OCI-LY3 (cell line): ENCODE results near the gene RNU5D-1.

Source experiments
- H2AFZ ChIP-seq: fragments of 200-600, 300-600 bp; shearing (Covaris generic); 2 replicates; pipeline ENCODE4 v1.6.0; 2014; ENCODE audit warnings: antibody characterized with exemption, low read depth, low read length
- H3K27ac ChIP-seq: fragments of 200-600, 300-600 bp; sonication (generic); 2 replicates; pipeline ENCODE4 v1.5.1; 2014; ENCODE audit warnings: mild to moderate bottlenecking, low read length, moderate library complexity, mixed read lengths
- H3K27me3 ChIP-seq: fragments of 200-600, 300-600 bp; sonication (generic); 2 replicates; pipeline ENCODE4 v1.6.1; 2014; ENCODE audit warnings: low read depth, low read length, mixed read lengths
- H3K36me3 ChIP-seq: fragments of 200-600, 300-600 bp; sonication (generic); replicated peaks from 2 replicates; pipeline ENCODE3; 2014; ENCODE audit warnings: low read depth, low read length, mixed read lengths
- H3K4me1 ChIP-seq: fragments of 300-600, 200-600 bp; sonication (generic); 2 replicates; pipeline ENCODE4 v1.6.1; 2014; ENCODE audit warnings: low read length, mixed read lengths
- H3K4me2 ChIP-seq: fragments of 200-600, 300-600 bp; sonication (generic); 2 replicates; pipeline ENCODE4 v1.6.1; 2014; ENCODE audit warnings: low read length, mixed read lengths
- H3K4me3 ChIP-seq: fragments of 300-600, 200-600 bp; sonication (generic); 2 replicates; pipeline ENCODE4 v1.5.1; 2014; ENCODE audit warnings: antibody characterized with exemption, mild to moderate bottlenecking, low read length, moderate library complexity
- H3K79me2 ChIP-seq: fragments of 300-600, 200-600 bp; shearing (Covaris generic); 2 replicates; pipeline ENCODE4 v1.6.1; 2014; ENCODE audit warnings: mild to moderate bottlenecking, low read length, mixed read lengths
- H3K9ac ChIP-seq: fragments of 300-600, 200-600 bp; shearing (Covaris generic); 2 replicates; pipeline ENCODE4 v1.6.0; 2014; ENCODE audit warnings: mild to moderate bottlenecking, low read length, moderate library complexity
- H3K9me3 ChIP-seq: fragments of 200-600, 300-600 bp; shearing (Covaris generic); 2 replicates; pipeline ENCODE4 v1.6.1; 2014; ENCODE audit warnings: low read length, mixed read lengths; ENCODE audit not compliant: insufficient read depth
- H4K20me1 ChIP-seq: fragments of 200-600, 300-600 bp; sonication (generic); 2 replicates; pipeline ENCODE4 v1.6.1; 2016; ENCODE audit warnings: low read length, mixed read lengths; ENCODE audit not compliant: insufficient read depth
- EZH2phosphoT487 ChIP-seq: fragments of 200-600 bp; shearing (Covaris generic); IDR thresholded peaks from 2 replicates; pipeline ENCODE4 v1.6.1; 2018; ENCODE audit warnings: antibody characterized with exemption, mixed run types, low read depth
- TF ChIP-seq, protein P1 (sequence below): fragments of 200-600, 300-600 bp; sonication (generic); IDR thresholded peaks from 2 replicates; pipeline ENCODE4 v1.5.1; 2014; ENCODE audit warnings: antibody characterized with exemption, low read length, low read depth

RNU5D-1 gene

DNA sequence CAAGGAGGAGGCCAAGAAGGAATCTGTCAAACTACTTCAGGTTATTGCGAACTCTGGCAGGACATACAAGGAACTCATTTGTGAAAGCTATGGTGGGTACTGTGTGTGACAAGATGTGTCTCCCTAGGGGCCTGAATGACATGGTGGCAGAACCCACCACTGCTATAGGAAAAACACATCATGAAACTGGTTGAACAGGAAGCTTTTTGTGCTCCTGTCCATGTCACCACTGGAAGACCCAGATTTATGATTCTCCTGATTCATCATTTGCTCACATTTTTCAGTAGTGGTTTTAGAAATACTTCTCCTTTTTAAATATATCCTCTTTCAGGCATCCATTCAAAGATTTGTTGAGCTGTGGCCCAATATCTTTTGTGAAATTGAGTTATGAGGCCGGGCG lies 32.8 kb downstream of the RNU5D-1 start:
- no peaks in the 10 kb centered on the region for H3K36me3 ChIP-seq
- no peaks in the 10 kb centered on the region for H3K79me2 ChIP-seq
- no peaks in the 10 kb centered on the region for H4K20me1 ChIP-seq
- no peaks in the 10 kb centered on the region for H3K27me3 ChIP-seq
- peak overlapping the region; percentile 20; the same call in 1 of the 2 replicates for H3K4me2 ChIP-seq
- H3K4me1 ChIP-seq, result peaks cover 32% of the 10 kb centered on the region
- H3K9me3 ChIP-seq, result no peaks in the 10 kb centered on the region
- H3K4me3 ChIP-seq, result no peak overlapping the region
- H3K27ac ChIP-seq, result no peak overlapping the region
- no peak overlapping the region for H3K9ac ChIP-seq
- TF ChIP-seq, protein P1, sequence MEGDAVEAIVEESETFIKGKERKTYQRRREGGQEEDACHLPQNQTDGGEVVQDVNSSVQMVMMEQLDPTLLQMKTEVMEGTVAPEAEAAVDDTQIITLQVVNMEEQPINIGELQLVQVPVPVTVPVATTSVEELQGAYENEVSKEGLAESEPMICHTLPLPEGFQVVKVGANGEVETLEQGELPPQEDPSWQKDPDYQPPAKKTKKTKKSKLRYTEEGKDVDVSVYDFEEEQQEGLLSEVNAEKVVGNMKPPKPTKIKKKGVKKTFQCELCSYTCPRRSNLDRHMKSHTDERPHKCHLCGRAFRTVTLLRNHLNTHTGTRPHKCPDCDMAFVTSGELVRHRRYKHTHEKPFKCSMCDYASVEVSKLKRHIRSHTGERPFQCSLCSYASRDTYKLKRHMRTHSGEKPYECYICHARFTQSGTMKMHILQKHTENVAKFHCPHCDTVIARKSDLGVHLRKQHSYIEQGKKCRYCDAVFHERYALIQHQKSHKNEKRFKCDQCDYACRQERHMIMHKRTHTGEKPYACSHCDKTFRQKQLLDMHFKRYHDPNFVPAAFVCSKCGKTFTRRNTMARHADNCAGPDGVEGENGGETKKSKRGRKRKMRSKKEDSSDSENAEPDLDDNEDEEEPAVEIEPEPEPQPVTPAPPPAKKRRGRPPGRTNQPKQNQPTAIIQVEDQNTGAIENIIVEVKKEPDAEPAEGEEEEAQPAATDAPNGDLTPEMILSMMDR, result no peak
- TF ChIP-seq EZH2phosphoT487, result no peak
- no peak overlapping the region for H2AFZ ChIP-seq

DNA sequence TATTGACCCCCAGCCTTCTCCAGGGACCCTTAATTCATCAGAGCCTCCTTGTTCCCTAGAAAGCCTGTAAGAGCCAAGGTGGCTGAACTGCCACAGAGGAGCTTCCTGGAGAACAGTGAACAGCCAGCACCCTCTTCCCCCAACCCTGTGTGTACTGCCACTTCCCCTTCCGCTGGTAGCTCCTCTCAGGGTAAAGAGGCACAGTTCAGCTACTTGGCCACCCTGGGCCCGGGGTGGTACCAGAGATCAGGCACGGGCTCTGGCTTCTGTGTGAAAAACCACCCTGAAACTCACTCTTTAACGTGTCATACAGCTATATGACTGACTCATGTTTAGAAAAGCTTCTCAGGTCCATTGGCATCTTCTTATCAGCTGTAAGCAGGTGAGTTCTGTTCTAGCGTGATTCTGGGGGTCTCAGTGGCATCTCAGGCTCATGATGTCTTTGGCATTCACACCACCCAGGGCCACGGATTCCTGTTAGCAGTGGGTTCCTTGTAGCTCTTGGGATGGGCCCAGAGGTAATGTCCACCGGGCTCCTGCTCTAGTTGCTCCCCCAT lies 34.1 kb downstream of the RNU5D-1 start:
- Histone ChIP-seq H3K4me3 (peak overlapping the region; percentile 19; the same call in 1 of the 2 replicates), H3K27me3 (no peaks in the 10 kb centered on the region), H3K27ac (peak overlapping the region; percentile 20; the same call in 1 of the 2 replicates), H2AFZ (peak overlapping the region; percentile 71), H3K36me3 (no peaks in the 10 kb centered on the region), H3K79me2 (no peaks in the 10 kb centered on the region), H3K4me1 (peaks cover 32% of the 10 kb centered on the region), H3K9ac (no peak overlapping the region), H3K4me2 (peak overlapping the region; percentile 26), H3K9me3 (no peaks in the 10 kb centered on the region), H4K20me1 (no peaks in the 10 kb centered on the region)
- no peak for TF ChIP-seq EZH2phosphoT487
- TF ChIP-seq, protein P1, result no peak

DNA sequence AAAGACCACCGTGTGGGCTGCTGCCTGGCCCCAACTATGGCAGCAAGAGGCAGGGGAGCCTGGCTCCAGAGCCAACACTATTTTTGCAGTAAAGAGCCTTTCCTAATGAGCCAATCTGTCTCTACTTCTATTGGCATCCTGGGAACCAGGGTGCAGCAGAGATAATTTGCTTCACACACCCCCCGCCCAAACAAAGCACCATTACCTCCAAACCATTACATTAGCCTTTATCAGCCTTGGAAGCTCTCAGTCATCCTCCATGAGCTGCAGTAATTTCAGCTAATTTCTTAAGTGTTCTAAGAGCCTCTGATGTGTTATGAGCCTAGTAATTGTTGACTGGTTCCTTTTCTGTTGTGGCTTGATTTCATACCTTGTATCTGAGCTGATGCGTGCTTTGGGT lies 34.9 kb downstream of the RNU5D-1 start:
- no peaks in the 10 kb centered on the region for H4K20me1 ChIP-seq
- H3K4me2 ChIP-seq, result no peak overlapping the region
- H3K27me3 ChIP-seq, result no peaks in the 10 kb centered on the region
- TF ChIP-seq, protein P1, result no peak
- TF ChIP-seq EZH2phosphoT487, result no peak
- H2AFZ ChIP-seq, result peak overlapping the region; percentile 71
- H3K27ac ChIP-seq, result no peak overlapping the region
- no peaks in the 10 kb centered on the region for H3K9me3 ChIP-seq
- no peaks in the 10 kb centered on the region for H3K36me3 ChIP-seq
- peaks cover 32% of the 10 kb centered on the region for H3K4me1 ChIP-seq
- no peak overlapping the region for H3K4me3 ChIP-seq
- H3K79me2 ChIP-seq, result no peaks in the 10 kb centered on the region
- no peak overlapping the region for H3K9ac ChIP-seq

DNA sequence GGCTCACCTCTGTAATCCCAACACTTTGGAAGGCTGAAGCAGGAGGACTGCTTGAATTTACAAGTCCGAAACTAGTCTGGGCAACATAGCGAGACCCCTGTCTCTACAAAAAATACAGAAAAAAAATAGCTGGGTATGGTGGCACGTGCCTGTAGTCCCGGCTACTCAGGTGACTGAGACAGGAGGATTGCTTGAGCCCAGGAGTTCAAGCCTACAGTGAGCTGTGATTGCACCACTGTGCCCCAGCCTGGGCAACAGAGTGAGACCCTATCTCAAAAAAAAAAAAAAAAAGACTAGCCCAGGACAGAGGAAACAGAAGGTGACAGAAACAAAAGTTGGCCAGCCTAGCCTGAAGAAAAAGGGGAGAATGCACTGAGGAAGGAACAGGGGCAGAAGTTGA lies 35.3 kb downstream of the RNU5D-1 start:
- H3K9ac ChIP-seq, result no peak overlapping the region
- no peaks in the 10 kb centered on the region for H4K20me1 ChIP-seq
- no peaks in the 10 kb centered on the region for H3K36me3 ChIP-seq
- H2AFZ ChIP-seq, result no peak overlapping the region
- no peak overlapping the region for H3K4me2 ChIP-seq
- no peak for TF ChIP-seq EZH2phosphoT487
- TF ChIP-seq, protein P1, result no peak
- H3K79me2 ChIP-seq, result no peaks in the 10 kb centered on the region
- no peak overlapping the region for H3K27ac ChIP-seq
- H3K4me3 ChIP-seq, result no peak overlapping the region
- H3K27me3 ChIP-seq, result no peaks in the 10 kb centered on the region
- H3K4me1 ChIP-seq, result peaks cover 32% of the 10 kb centered on the region
- no peaks in the 10 kb centered on the region for H3K9me3 ChIP-seq
